ENCODE results near the gene WAPL. TPM values are rescaled to one million over a fixed set of nuclear protein-coding genes. Genes with fewer than 3 reads are reported as not detected.

The WAPL gene
- 14.8 to 18.2 TPM (median 16.6 TPM) in 5 replicates for total RNA-seq (2022; extraction: Qiagen RNA extraction; ENCODE audit: low read depth)

GRCh38 chr10:86521678-86522509, at the start of gene WAPL:
WAPL (minus strand) TSS chr10:86521792; CDS start chr10:86518069, 3,723 bp downstream.

Other genes starting within 250 kb of the WAPL start
- 0.17 to 0.35 TPM (median 0.33 TPM) in 5 replicates for gene GRID1, start 155.0 kb downstream of the WAPL start, total RNA-seq (2022; extraction: Qiagen RNA extraction; ENCODE audit: low read depth)
- gene OPN4, start 132.8 kb upstream of the WAPL start, total RNA-seq (2022; extraction: Qiagen RNA extraction; ENCODE audit: low read depth) = not detected in 5 replicates
- gene LDB3, start 146.7 kb upstream of the WAPL start, total RNA-seq (2022; extraction: Qiagen RNA extraction; ENCODE audit: low read depth) = 0.02 to 0.13 TPM (median 0.06 TPM) in 3 of 5 replicates, not detected in the others
- gene BMPR1A, start 234.8 kb upstream of the WAPL start, total RNA-seq (2022; extraction: Qiagen RNA extraction; ENCODE audit: low read depth) = 19.1 to 27.1 TPM (median 24.6 TPM) in 5 replicates

Measured in A549 treated with CpdA at 1 μM for 4 hours (cell line).